Measurements from ENCODE around the gene ENDOD1. TPM values are rescaled to one million over a fixed set of nuclear protein-coding genes. Genes with fewer than 3 reads are reported as not detected.

Gene ENDOD1
- total and polyA plus RNA-seq, 2 experiments from 2014 or later: 15.5 to 33.7 TPM

GRCh38 chr11:95175818-95176380, 86.3 kb downstream of the ENDOD1 start:
- H3K27ac ChIP-seq: no peak overlapping the region
- TF ChIP-seq EZH2 (IDR thresholded peaks at IDR 0.05; ENCODE audit: insufficient read depth, poor library complexity, severe bottlenecking) (no peak), EZH2phosphoT487 (IDR thresholded peaks at IDR 0.05; ENCODE audit: insufficient read depth, low read depth) (no peak)
- WGBS, 2 experiments (ENCODE audit: low coverage in 1 of 2, low lambda C conversion rate in 2 of 2, missing lambda C conversion rate in 2 of 2): 81 to 87% methylated on average over 4 of the region's 4 CpGs
- no peak overlapping the region for H2AFZ ChIP-seq
- H3F3A ChIP-seq (ENCODE audit: insufficient read depth): no peaks in the 10 kb centered on the region
- H3K4me1 ChIP-seq (ENCODE audit: insufficient read depth): no peaks in the 10 kb centered on the region
- no peaks in the 10 kb centered on the region for H3K27me3 ChIP-seq (replicated peaks; ENCODE audit: insufficient read depth)
- in situ Hi-C loops (cut with MboI): no loop called here
- no peaks in the 10 kb centered on the region for H3K79me2 ChIP-seq (ENCODE audit: insufficient read depth)
- H4K20me1 ChIP-seq (ENCODE audit: insufficient read depth): no peaks in the 10 kb centered on the region
- no peaks in the 10 kb centered on the region for H3K9me2 ChIP-seq (ENCODE audit: insufficient read depth)
- no peak for DNase-seq
- no peak overlapping the region for H3K9ac ChIP-seq
- no peak overlapping the region for H3K4me3 ChIP-seq
- H3K4me2 ChIP-seq (ENCODE audit: unreplicated experiment): no peak overlapping the region
- peaks cover 20% of the 10 kb centered on the region; the same call in 1 of the 2 replicates for H3K36me3 ChIP-seq (ENCODE audit: low read depth)
- no peaks in the 10 kb centered on the region for H3K9me3 ChIP-seq (ENCODE audit: low read depth)

Other genes starting within 250 kb of the ENDOD1 start
- 26.7 and 30.4 TPM in 2 replicates for gene CWC15, start 116.3 kb upstream of the ENDOD1 start, total RNA-seq (2014; rRNA removed; shearing (Covaris generic))
- gene CWC15, start 116.3 kb upstream of the ENDOD1 start, polyA plus RNA-seq (2016; fragmentation: Nextera tagmentation; extraction: Ambion mirVana): 70.3 and 76.6 TPM in 2 replicates
- gene KDM4D, start 116.1 kb upstream of the ENDOD1 start, total RNA-seq (2014; rRNA removed; shearing (Covaris generic)): 0.43 and 1.4 TPM in 2 replicates
- 0.45 and 0.71 TPM in 2 replicates for gene KDM4D, start 116.1 kb upstream of the ENDOD1 start, polyA plus RNA-seq (2016; fragmentation: Nextera tagmentation; extraction: Ambion mirVana)
- not detected in 2 replicates for gene KDM4E, start 64.6 kb upstream of the ENDOD1 start, total RNA-seq (2014; rRNA removed; shearing (Covaris generic))
- not detected in 2 replicates for gene KDM4E, start 64.6 kb upstream of the ENDOD1 start, polyA plus RNA-seq (2016; fragmentation: Nextera tagmentation; extraction: Ambion mirVana)
- gene KDM4F, start 40.4 kb upstream of the ENDOD1 start, total RNA-seq (2014; rRNA removed; shearing (Covaris generic)): not detected in 2 replicates
- gene KDM4F, start 40.4 kb upstream of the ENDOD1 start, polyA plus RNA-seq (2016; fragmentation: Nextera tagmentation; extraction: Ambion mirVana): not detected in 2 replicates
- gene SRSF8, start 22.9 kb upstream of the ENDOD1 start, total RNA-seq (2014; rRNA removed; shearing (Covaris generic)): 14.8 and 27.7 TPM in 2 replicates
- gene SRSF8, start 22.9 kb upstream of the ENDOD1 start, polyA plus RNA-seq (2016; fragmentation: Nextera tagmentation; extraction: Ambion mirVana): 33.3 and 39.4 TPM in 2 replicates
- gene SESN3, start 141.4 kb downstream of the ENDOD1 start, total RNA-seq (2014; rRNA removed; shearing (Covaris generic)): 19.2 TPM in 2 replicates
- 2.8 and 2.9 TPM in 2 replicates for gene SESN3, start 141.4 kb downstream of the ENDOD1 start, polyA plus RNA-seq (2016; fragmentation: Nextera tagmentation; extraction: Ambion mirVana)

All from GM23248 (cell line).